Brain microvascular endothelial cell (primary cell): ENCODE results near the gene OR1D5.

Source experiments
- DNase-seq: peaks from one replicate; pipeline ENCODE4 v3.0.0-alpha.2; 2020
- H3K27ac ChIP-seq: fragments of 250-450 bp; sonication (Bioruptor Pico); 2 replicates; pipeline ENCODE4 v1.5.1; 2020; ENCODE audit warnings: mild to moderate bottlenecking, moderate library complexity
- H3K27me3 ChIP-seq: fragments of 250-450 bp; sonication (Bioruptor Pico); replicated peaks from 2 replicates; pipeline ENCODE4 v1.5.1; 2020; ENCODE audit warnings: mild to moderate bottlenecking
- H3K36me3 ChIP-seq: fragments of 250-450 bp; sonication (Bioruptor Pico); replicated peaks from 2 replicates; pipeline ENCODE4 v1.5.1; 2020; ENCODE audit warnings: mild to moderate bottlenecking
- H3K4me3 ChIP-seq: 2 replicates; pipeline ENCODE4 v1.5.1; 2011; ENCODE audit warnings: low read depth, mild to moderate bottlenecking, control low read depth, low read length, moderate library complexity
- CTCF ChIP-seq: IDR thresholded peaks from 2 replicates; pipeline ENCODE4 v1.5.1; 2011; ENCODE audit warnings: low read depth, mild to moderate bottlenecking, moderate library complexity, low read length, control low read depth, inconsistent platforms; ENCODE audit errors: missing control alignments
- in situ Hi-C: cut with HindIII; loops from 2 replicates; pipeline ENCODE4 v1.10.0; 2017; ENCODE audit warnings: low sequenced_read_pairs, low pct_ligation_motif_present

Gene OR1D5

GRCh38 chr17:3027786-3028532 lies 35.4 kb downstream of the OR1D5 start:
- H3K4me3 ChIP-seq, result no peak overlapping the region
- no peaks in the 10 kb centered on the region for H3K27me3 ChIP-seq
- no peaks in the 10 kb centered on the region for H3K36me3 ChIP-seq
- H3K27ac ChIP-seq, result no peak overlapping the region
- DNase-seq, result no peak
- in situ Hi-C loops, result no loop called here
- TF ChIP-seq CTCF, result no peak

GRCh38 chr17:3026856-3027751 lies 36.3 kb downstream of the OR1D5 start:
- no peak overlapping the region for H3K27ac ChIP-seq
- in situ Hi-C loops, result no loop called here
- no peaks in the 10 kb centered on the region for H3K27me3 ChIP-seq
- H3K36me3 ChIP-seq, result no peaks in the 10 kb centered on the region
- H3K4me3 ChIP-seq, result no peak overlapping the region
- DNase-seq, result no peak
- no peak for TF ChIP-seq CTCF

- no peak for TF ChIP-seq CTCF
- no peak overlapping the region for H3K4me3 ChIP-seq
- no peaks in the 10 kb centered on the region for H3K36me3 ChIP-seq
- H3K27ac ChIP-seq, result no peak overlapping the region
- H3K27me3 ChIP-seq, result no peaks in the 10 kb centered on the region
- in situ Hi-C loops, result no loop called here
- no peak for DNase-seq
These were observed 37.1 kb downstream of the OR1D5 start for GRCh38 chr17:3026125-3026855.

GRCh38 chr17:3025421-3026124 lies 37.8 kb downstream of the OR1D5 start:
- TF ChIP-seq CTCF, result no peak
- Histone ChIP-seq H3K4me3 (no peak overlapping the region), H3K36me3 (no peaks in the 10 kb centered on the region), H3K27me3 (no peaks in the 10 kb centered on the region), H3K27ac (no peak overlapping the region)
- in situ Hi-C loops, result no loop called here
- DNase-seq, result no peak

- TF ChIP-seq CTCF, result no peak
- in situ Hi-C loops, result no loop called here
These were observed 39.1 kb downstream of the OR1D5 start for GRCh38 chr17:3024346-3024745.

More at GRCh38 chr17:3024346-3024745, 39.1 kb downstream of the OR1D5 start:
- H3K27me3 ChIP-seq, result no peaks in the 10 kb centered on the region
- DNase-seq, result no peak
- H3K4me3 ChIP-seq, result no peak overlapping the region
- H3K36me3 ChIP-seq, result no peaks in the 10 kb centered on the region
- no peak overlapping the region for H3K27ac ChIP-seq
